ENCODE data around the gene LZTS3.
"Not testable (repeated sequence)": the region's sequence is repeated elsewhere in the genome, so short reads cannot be mapped to it uniquely, and the experiment has no call there.

The LZTS3 gene

GRCh38 chr20:3133155-3133554, 40.2 kb downstream of the LZTS3 start:
- no peak for DNase-seq

GRCh38 chr20:3130051-3130600, 43.2 kb downstream of the LZTS3 start:
- DNase-seq: no peak

GRCh38 chr20:3129094-3129493, 44.3 kb downstream of the LZTS3 start:
- DNase-seq: no peak

GRCh38 chr20:3128275-3128984, 44.9 kb downstream of the LZTS3 start:
- DNase-seq: no peak

- DNase-seq: no peak
Measured at GRCh38 chr20:3126527-3126859, 46.9 kb downstream of the LZTS3 start.

GRCh38 chr20:3125776-3126526, 47.4 kb downstream of the LZTS3 start:
- not testable (repeated sequence) for DNase-seq

GRCh38 chr20:3124773-3125560, 48.4 kb downstream of the LZTS3 start:
- DNase-seq: not testable (repeated sequence)

- DNase-seq: not testable (repeated sequence)
Measured at GRCh38 chr20:3124163-3124562, 49.2 kb downstream of the LZTS3 start.

- DNase-seq: no peak
Measured at GRCh38 chr20:3123542-3123941, 49.8 kb downstream of the LZTS3 start.

- DNase-seq: peak; percentile 94
Measured at GRCh38 chr20:3121955-3122610, 51.3 kb downstream of the LZTS3 start.

- peak; percentile 62 for DNase-seq
Measured at GRCh38 chr20:3121271-3121911, 52.0 kb downstream of the LZTS3 start.

- no peak for DNase-seq
Measured at GRCh38 chr20:3119044-3119443, 54.3 kb downstream of the LZTS3 start.

GRCh38 chr20:3117839-3118379, 55.4 kb downstream of the LZTS3 start:
- DNase-seq: peak; percentile 78

GRCh38 chr20:3116341-3116740, 57.0 kb downstream of the LZTS3 start:
- no peak for DNase-seq

- DNase-seq: peak; percentile 15
Measured at GRCh38 chr20:3115190-3116107, 57.9 kb downstream of the LZTS3 start.

Data from MV-4-11 (cell line).